Activated CD4-positive, alpha-beta memory T cell treated with anti-CD3 and anti-CD28 coated beads, Interleukin-2, amount 10 ng/mL, durations not matched to agents 7 days and 5 days (primary cell): ENCODE results near the gene BMPER. TPM values are rescaled to one million over a fixed set of nuclear protein-coding genes. Genes with fewer than 3 reads are reported as not detected.

Source experiments
- CTCF ChIA-PET: fragments of 350-600 bp; sonication (Branson Sonifier 250); formaldehyde crosslinking; loops from one replicate; lab custom pipeline; 2021; ENCODE audit warnings: antibody characterized with exemption, inconsistent platforms; lab: Charles Lee
- POLR2A ChIA-PET: fragments of 350-600 bp; sonication (Branson Sonifier 250); formaldehyde crosslinking; loops from one replicate; lab custom pipeline; 2021; ENCODE audit warnings: antibody characterized with exemption; lab: Charles Lee
- DNase-seq: peaks from one replicate; pipeline ENCODE4 v3.0.0-alpha.2; 2020
- H3K27ac Mint-ChIP-seq: one replicate; pipeline ENCODE4 v1.8.0; 2021; ENCODE audit warnings: mild to moderate bottlenecking, mixed read lengths
- H3K27me3 Mint-ChIP-seq: one replicate; pipeline ENCODE4 v1.8.0; 2021; ENCODE audit warnings: mixed read lengths
- H3K36me3 Mint-ChIP-seq: one replicate; pipeline ENCODE4 v1.8.0; 2021; ENCODE audit warnings: low read depth, mixed read lengths
- H3K4me1 Mint-ChIP-seq: one replicate; pipeline ENCODE4 v1.8.0; 2021; ENCODE audit warnings: mixed read lengths
- H3K4me3 Mint-ChIP-seq: one replicate; pipeline ENCODE4 v1.8.0; 2021; ENCODE audit warnings: mild to moderate bottlenecking, mixed read lengths
- H3K9me3 Mint-ChIP-seq: one replicate; pipeline ENCODE4 v1.8.0; 2021; ENCODE audit warnings: mixed read lengths
- total RNA-seq, 2 experiments: library from RNA; stranded (reverse); gene quantifications; one replicate each; pipeline ENCODE4 v1.2.3, GENCODE V29; 2021

BMPER gene
- total RNA-seq, 2 experiments from 2014 or later = not detected

DNA sequence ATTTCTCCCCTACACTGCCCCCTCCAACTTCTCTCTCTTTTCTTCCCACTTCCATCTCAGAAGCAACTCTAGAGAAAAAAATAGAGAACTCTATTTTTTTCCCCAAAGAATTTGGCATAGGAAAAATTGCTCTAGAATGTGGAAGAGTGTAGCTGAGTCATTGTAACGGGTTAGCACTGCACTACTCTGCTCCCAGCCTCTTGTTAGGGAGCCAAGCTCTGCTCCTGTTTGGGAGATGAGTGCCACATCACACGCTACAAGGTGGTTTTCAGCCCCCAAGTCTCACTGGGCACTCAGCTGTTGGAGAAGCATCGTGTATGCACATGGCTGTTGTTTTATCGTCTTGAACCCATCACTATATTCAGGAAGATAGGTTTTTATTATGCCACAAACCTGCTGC, 136.4 kb downstream of the BMPER start:
- DNase-seq = no peak
- no peak overlapping the region for H3K4me3 Mint-ChIP-seq
- no peaks in the 10 kb centered on the region for H3K27me3 Mint-ChIP-seq
- no peaks in the 10 kb centered on the region for H3K4me1 Mint-ChIP-seq
- no peak overlapping the region for H3K27ac Mint-ChIP-seq
- no peaks in the 10 kb centered on the region for H3K36me3 Mint-ChIP-seq
- ChIA-PET POLR2A (no interaction called here), CTCF (no interaction called here)
- no peaks in the 10 kb centered on the region for H3K9me3 Mint-ChIP-seq

DNA sequence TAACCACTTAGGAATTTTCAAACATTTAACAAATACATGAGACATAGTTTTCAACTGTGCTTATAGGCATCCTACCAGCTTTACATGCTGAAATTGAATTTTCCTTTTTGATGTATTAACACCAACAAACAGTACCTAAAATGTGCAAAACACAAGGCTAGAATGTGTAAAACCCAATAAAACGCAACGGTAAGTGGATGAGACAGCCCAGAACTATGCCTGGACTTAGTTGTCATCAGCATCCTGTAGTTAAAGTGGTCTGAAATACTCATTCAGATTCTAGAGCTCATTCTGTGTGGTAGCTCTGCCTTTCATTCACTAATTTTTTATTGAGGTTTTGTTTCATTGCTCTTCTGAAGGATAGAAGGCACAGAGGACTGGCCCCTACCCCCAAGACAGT, 137.1 kb downstream of the BMPER start:
- no peaks in the 10 kb centered on the region for H3K9me3 Mint-ChIP-seq
- H3K27me3 Mint-ChIP-seq = no peaks in the 10 kb centered on the region
- DNase-seq = no peak
- no peak overlapping the region for H3K4me3 Mint-ChIP-seq
- H3K36me3 Mint-ChIP-seq = no peaks in the 10 kb centered on the region
- ChIA-PET POLR2A (no interaction called here), CTCF (no interaction called here)
- H3K27ac Mint-ChIP-seq = no peak overlapping the region
- H3K4me1 Mint-ChIP-seq = no peaks in the 10 kb centered on the region

DNA sequence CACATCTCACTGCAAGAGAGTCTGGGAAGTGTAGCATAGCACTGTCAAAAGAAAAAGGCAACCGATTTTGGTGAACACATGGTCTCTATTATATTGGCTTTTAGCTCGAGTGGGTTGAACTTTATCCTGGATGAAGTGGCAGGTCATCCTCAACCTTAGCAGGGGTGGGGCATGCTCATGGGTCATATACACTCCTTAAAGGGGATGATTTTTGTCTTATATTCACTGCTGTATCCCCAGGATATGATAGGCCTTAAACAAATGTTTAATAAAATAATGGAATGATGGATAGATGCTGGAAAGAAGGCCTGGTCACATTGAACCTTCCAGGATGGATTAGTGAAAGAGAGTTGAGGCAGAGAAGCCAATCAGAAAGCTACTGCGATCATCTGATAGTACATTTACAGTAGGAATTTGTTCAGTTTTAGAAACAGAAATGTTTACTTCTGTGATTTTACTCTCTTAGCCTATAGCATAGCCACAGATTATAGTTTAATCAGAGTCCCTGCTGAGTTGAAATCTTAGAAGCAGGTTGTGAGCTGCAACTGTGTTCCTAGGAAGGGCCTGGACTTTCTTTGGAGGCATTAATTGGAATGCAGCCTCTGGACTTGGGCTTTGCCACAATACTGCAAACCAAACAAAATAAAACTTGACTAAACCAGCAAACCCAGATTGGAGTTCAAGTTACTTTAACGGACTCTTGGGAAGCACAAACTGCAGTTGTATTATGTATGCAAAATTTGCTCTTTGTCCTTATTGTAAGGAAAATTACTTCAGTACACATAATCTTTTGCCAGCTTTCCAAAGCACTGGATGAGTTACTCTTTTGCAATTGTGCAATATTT, 138.3 kb downstream of the BMPER start:
- Mint-ChIP-seq H3K27ac (no peak overlapping the region), H3K9me3 (no peaks in the 10 kb centered on the region), H3K36me3 (no peaks in the 10 kb centered on the region), H3K4me1 (no peaks in the 10 kb centered on the region), H3K4me3 (no peak overlapping the region), H3K27me3 (no peaks in the 10 kb centered on the region)
- ChIA-PET CTCF (no interaction called here), POLR2A (no interaction called here)
- no peak for DNase-seq

DNA sequence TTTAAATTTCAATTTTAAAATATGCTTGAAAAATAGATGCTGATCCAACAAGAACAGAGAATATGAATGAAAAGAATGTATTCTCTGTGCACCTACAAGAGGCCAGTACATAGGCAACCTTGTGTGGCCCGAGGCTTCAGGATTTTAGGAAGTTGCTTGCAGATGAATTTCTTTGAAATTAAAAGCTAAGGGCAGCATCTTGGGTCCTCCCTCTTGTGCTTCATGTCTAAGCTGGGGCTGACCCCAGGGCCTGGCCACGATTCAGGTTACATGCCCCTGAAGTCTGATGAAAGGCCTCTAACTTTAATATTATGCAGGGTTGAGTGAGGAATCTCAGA, 138.9 kb downstream of the BMPER start:
- H3K9me3 Mint-ChIP-seq = no peaks in the 10 kb centered on the region
- ChIA-PET CTCF (no interaction called here), POLR2A (no interaction called here)
- no peak overlapping the region for H3K27ac Mint-ChIP-seq
- no peak for DNase-seq
- no peaks in the 10 kb centered on the region for H3K4me1 Mint-ChIP-seq
- H3K27me3 Mint-ChIP-seq = no peaks in the 10 kb centered on the region
- no peak overlapping the region for H3K4me3 Mint-ChIP-seq
- no peaks in the 10 kb centered on the region for H3K36me3 Mint-ChIP-seq

DNA sequence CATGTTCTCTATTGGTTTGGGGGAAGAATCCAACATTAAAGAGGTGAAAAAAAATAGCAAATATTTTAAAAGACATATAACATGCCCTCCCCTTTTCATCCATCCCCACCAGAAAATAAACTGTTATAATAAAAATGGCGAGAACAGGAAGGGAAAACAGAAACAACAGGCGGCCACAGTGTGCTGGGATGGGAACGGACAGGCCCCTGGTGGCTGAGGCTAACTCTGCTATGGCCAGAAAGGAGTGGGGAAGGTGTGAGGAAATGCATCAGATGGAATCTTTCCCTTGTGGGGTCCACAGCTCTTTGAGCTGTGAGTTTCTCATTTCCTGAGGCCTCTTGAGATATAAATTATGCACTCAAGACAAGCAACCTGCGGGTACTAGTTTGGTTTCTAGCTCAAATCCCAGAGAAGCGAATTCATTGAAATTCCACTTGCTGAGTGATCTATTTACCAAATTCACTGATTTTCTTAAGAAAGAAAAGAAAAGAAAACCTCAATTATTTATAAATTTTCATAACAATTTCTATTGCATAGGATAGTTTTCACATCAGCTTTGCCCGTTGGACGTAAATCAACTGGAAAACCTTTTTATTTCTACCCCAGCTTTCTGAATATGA, 139.5 kb downstream of the BMPER start:
- CTCF ChIA-PET = no interaction called here
- no peaks in the 10 kb centered on the region for H3K9me3 Mint-ChIP-seq
- no peak overlapping the region for H3K4me3 Mint-ChIP-seq

DNA sequence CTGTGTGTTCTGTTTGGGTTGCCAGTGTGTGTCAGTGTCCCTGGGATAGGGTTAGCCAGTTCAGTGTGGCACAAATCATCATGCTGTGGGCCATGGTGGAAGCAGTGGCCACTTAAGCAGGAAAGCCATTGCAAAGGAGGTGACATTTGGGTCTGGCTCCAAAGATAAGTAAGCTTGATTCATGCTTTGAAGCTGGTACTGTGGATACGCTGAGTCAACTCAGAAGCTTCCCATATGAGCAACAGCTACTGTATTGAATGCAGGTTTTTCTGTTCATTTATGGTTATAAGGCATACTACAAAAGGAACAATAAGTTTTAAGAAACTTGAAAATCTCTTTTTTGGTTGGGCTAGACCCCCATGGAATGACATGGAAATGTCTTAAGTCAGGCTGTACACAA, 143.1 kb downstream of the BMPER start:
- Mint-ChIP-seq H3K4me1 (no peaks in the 10 kb centered on the region), H3K27ac (no peak overlapping the region), H3K9me3 (no peaks in the 10 kb centered on the region), H3K36me3 (no peaks in the 10 kb centered on the region), H3K27me3 (no peaks in the 10 kb centered on the region), H3K4me3 (no peak overlapping the region)
- ChIA-PET CTCF (no interaction called here), POLR2A (no interaction called here)
- no peak for DNase-seq

More for the DNA sequence above, 139.5 kb downstream of the BMPER start:
- no peak overlapping the region for H3K27ac Mint-ChIP-seq
- no peak for DNase-seq
- H3K36me3 Mint-ChIP-seq = no peaks in the 10 kb centered on the region
- POLR2A ChIA-PET = no interaction called here
- no peaks in the 10 kb centered on the region for H3K27me3 Mint-ChIP-seq
- no peaks in the 10 kb centered on the region for H3K4me1 Mint-ChIP-seq

DNA sequence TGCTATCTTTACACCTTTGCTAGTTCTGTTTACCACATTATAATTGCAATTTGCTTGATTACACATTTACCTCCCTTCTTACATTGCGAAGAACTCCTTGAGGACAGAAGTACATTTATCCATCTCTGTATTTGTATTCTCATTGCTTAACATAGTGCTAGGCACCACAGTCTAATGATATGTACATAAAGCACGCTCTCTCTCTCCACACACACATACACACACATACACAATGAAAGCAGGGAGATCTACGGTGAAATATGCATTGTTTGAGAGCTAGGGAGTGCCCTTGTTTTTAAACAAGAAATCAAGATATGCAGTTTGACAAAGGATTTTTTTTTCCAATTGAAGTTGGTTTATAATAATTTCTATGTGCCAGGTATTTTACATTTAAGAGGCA, 148.7 kb downstream of the BMPER start:
- H3K27ac Mint-ChIP-seq = no peak overlapping the region
- no peaks in the 10 kb centered on the region for H3K27me3 Mint-ChIP-seq
- CTCF ChIA-PET = no interaction called here
- DNase-seq = no peak
- H3K4me3 Mint-ChIP-seq = no peak overlapping the region
- POLR2A ChIA-PET = no interaction called here
- H3K4me1 Mint-ChIP-seq = no peaks in the 10 kb centered on the region
- no peaks in the 10 kb centered on the region for H3K36me3 Mint-ChIP-seq
- peaks cover 3% of the 10 kb centered on the region for H3K9me3 Mint-ChIP-seq

DNA sequence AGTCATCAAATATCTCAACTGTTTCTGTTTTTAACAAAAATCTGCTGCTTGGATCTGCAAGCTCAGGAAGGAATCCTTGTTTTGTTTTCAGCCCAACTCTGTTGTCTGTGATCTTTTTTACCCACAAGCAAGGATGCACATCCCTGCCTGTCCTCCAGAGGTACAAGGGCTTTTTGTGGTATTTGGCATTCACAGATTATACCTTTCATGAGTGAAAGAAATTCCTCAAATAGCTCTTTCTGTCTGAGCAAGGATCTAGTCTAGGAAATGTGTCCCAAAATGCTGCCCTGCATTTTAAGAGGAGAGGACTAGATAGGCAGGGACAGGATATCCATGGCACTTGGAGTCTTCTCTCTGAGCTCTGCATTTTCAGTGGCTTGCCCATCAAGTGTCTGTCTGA, 151.8 kb downstream of the BMPER start:
- CTCF ChIA-PET = no interaction called here
- no peaks in the 10 kb centered on the region for H3K36me3 Mint-ChIP-seq
- no peaks in the 10 kb centered on the region for H3K27me3 Mint-ChIP-seq
- H3K9me3 Mint-ChIP-seq = peaks cover 3% of the 10 kb centered on the region
- POLR2A ChIA-PET = no interaction called here
- H3K4me1 Mint-ChIP-seq = no peaks in the 10 kb centered on the region
- H3K4me3 Mint-ChIP-seq = no peak overlapping the region
- H3K27ac Mint-ChIP-seq = no peak overlapping the region
- no peak for DNase-seq

DNA sequence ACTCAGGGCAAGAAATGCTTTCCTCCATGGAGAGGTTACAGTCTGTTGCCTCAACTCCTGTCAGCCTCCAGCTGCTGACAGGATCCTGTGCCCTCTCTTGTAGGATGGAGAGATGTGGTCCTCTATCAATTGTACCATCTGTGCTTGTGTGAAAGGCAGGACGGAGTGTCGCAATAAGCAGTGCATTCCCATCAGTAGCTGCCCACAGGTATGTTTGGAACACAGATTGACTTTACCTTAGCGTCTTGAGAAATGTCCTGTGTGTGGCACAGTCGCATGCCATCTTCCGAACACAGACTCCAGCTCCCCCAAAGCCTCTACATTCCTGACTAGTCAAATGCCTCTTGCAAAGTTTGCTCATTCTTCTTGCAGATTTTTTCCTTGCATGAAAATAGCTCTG, 152.6 kb downstream of the BMPER start:
- POLR2A ChIA-PET = no interaction called here
- H3K27ac Mint-ChIP-seq = no peak overlapping the region
- H3K4me1 Mint-ChIP-seq = no peaks in the 10 kb centered on the region
- peaks cover 3% of the 10 kb centered on the region for H3K9me3 Mint-ChIP-seq
- H3K27me3 Mint-ChIP-seq = no peaks in the 10 kb centered on the region
- CTCF ChIA-PET = no interaction called here
- no peaks in the 10 kb centered on the region for H3K36me3 Mint-ChIP-seq
- H3K4me3 Mint-ChIP-seq = no peak overlapping the region
- no peak for DNase-seq

DNA sequence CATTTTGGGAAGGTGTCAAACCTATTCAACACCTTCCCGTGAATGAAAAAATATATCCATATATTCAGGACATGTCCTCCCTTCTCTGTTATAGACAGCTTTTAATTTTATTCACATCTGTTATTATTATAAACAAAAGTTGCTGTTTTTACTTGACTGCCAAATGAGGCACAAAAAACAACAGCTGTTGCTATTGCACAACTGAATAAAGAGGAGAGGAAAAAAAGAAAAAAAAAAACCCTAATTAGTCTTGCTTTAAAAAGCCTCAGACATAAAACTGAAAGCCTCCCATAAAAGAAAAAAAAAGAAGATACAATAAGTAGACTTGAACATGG, 153.4 kb downstream of the BMPER start:
- ChIA-PET POLR2A (no interaction called here), CTCF (no interaction called here)
- DNase-seq = no peak
- H3K4me3 Mint-ChIP-seq = no peak overlapping the region
- H3K4me1 Mint-ChIP-seq = no peaks in the 10 kb centered on the region
- H3K9me3 Mint-ChIP-seq = peaks cover 3% of the 10 kb centered on the region
- no peaks in the 10 kb centered on the region for H3K36me3 Mint-ChIP-seq
- no peaks in the 10 kb centered on the region for H3K27me3 Mint-ChIP-seq
- no peak overlapping the region for H3K27ac Mint-ChIP-seq

DNA sequence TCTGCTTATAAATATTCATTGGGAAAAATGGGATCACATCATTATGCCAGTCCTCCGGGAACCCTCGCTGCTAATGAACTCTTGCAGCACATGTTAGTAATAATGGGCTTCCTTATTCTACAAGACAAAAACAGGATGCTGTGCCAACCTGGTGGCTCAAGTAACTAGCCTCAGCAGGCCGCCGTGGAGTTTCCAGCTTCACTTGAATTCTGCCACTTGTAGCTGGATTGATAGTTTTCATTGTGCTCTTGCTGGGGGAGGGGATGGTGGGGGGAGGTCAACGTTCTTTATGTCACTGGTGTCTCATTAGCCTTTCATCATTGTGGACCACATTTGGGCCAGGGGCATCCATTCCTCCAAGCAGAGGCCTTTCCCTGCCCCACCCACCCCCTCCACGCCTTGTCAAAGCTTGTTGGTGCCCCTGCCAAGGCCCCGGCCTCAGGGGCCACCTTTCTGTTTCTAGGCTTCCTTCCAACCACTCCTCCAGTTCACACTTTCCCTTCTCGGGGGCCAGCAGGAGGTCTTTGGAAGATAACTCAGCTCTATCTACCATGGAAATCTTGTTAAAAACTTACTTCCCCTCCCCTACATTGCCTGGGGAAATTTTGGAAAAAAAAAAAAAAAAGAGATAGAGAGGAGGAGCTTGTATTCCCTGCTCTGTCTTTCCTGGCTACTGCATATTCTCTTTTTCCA, 153.9 kb downstream of the BMPER start:
- Mint-ChIP-seq H3K36me3 (no peaks in the 10 kb centered on the region), H3K27me3 (no peaks in the 10 kb centered on the region), H3K4me1 (no peaks in the 10 kb centered on the region), H3K27ac (no peak overlapping the region), H3K9me3 (peaks cover 3% of the 10 kb centered on the region), H3K4me3 (no peak overlapping the region)
- no peak for DNase-seq
- ChIA-PET POLR2A (no interaction called here), CTCF (no interaction called here)

DNA sequence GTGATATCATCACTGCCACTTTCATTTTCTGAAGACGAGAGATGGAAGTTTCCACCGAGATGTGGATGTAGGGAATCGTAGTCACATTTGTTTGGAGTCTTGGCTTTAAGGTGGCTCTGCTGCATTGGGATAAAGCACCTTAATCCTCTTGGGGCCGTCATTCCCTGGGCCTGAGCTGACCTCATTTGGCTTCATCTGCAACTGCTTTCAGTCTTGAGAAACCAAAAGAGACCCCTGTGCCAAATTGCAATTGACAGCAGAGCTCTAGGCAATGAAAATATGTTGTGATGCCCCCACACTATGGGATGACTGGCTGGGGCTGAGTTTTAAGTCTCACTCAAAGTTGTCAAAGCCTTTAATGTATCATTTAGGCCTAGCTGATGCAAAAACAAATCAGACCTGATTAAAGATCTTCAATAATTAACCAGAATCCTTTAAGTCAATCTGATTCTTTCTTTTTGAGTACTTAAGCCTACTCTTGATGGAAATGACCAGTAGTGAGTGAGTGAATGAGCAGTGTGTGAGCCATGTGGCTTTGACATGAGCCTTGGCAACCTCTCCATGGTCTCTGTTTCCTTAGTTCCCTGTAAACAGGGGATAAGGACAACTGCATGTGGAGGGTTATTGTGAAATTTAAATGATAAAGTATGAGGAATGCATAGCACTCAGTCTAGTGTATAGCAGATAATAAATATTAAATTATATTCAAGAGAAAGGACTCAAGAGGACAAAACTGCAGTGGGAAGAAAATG, 155.0 kb downstream of the BMPER start:
- POLR2A ChIA-PET = no interaction called here
- DNase-seq = no peak
- H3K27ac Mint-ChIP-seq = no peak overlapping the region
- CTCF ChIA-PET = no interaction called here
- no peaks in the 10 kb centered on the region for H3K4me1 Mint-ChIP-seq
- H3K36me3 Mint-ChIP-seq = no peaks in the 10 kb centered on the region
- H3K27me3 Mint-ChIP-seq = no peaks in the 10 kb centered on the region
- H3K4me3 Mint-ChIP-seq = no peak overlapping the region
- peaks cover 3% of the 10 kb centered on the region for H3K9me3 Mint-ChIP-seq

DNA sequence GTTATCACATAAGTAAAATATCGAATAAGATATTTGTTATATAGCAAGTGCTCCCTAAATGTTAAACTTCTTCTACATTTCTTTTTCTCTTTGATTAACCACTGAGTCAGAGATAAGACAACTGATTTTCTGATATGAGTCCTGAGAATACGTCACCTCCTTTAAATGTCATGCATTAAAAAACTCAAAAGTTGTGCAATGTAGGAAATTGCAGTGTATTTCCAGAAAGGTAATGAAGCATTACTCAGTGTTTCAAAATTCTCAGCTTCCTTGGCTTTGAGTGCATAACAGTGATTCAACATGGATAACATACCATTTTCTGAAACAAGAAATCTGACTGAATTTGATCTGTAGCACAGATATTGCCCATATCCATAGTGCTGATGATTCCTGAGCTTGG, 155.8 kb downstream of the BMPER start:
- ChIA-PET CTCF (no interaction called here), POLR2A (no interaction called here)
- H3K27me3 Mint-ChIP-seq = no peaks in the 10 kb centered on the region
- DNase-seq = no peak
- no peaks in the 10 kb centered on the region for H3K4me1 Mint-ChIP-seq
- H3K27ac Mint-ChIP-seq = no peak overlapping the region
- H3K9me3 Mint-ChIP-seq = no peaks in the 10 kb centered on the region
- H3K4me3 Mint-ChIP-seq = no peak overlapping the region
- no peaks in the 10 kb centered on the region for H3K36me3 Mint-ChIP-seq
